GM19025 (cell line): ENCODE results near the gene SAE1.

Source experiments
- ATAC-seq: cut with Tn5 transposase; IDR thresholded peaks from one replicate; pipeline ENCODE4 v1.9.1; 2021; ENCODE audit warnings: mild to moderate bottlenecking, low read depth, moderate library complexity; ENCODE audit not compliant: unreplicated experiment

The SAE1 gene

DNA sequence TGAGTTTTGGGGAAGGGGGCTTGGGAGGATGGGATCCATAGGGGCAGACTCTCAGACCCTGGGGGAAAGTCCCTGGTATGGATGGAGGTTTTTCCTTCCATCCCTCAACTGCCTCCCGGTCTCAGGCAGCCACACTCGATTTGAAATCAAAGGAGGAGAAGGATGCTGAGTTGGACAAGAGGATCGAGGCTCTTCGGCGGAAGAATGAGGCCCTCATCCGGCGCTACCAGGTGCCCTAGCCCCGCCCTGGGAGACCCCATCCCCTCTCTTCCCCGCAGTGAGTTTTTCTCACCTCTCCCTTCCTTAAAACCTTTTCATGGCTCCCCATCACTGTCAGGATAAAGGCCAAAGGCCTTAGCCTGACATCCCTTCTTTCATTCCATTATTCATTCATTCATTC lies 127.8 kb downstream of the SAE1 start:
- no peak for ATAC-seq

DNA sequence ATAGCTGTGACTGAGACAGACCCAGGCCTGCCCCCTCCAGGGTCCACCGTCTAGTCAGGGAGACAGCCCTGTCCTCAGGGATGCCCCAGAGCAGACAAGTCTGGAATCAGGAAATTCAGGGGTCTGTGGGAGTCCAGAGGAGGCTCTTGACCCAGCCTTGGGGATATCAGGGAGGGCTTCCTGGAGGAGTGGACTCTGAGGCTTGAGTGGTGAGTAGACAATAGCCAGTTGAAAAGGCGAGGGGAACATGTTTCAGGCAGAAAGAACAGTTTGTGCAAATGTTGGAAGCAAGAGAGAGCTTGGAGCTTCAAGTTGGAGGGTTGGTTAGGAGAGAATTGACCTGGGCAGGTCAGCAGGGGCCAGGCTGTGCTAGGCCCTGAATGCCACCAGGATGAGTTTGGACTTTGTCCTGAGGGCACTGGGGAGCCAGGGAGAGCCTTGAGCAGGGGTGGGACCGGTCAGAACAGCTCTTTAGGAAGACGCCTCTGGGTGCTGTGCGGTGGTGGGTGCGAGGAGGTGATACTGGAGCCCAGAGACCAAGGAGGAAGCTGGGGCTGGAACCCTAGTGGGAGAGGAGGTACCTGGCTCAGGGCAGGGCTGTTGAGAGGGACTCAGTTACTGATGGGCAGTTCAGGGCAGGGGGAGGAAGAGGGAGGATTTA lies 128.4 kb downstream of the SAE1 start:
- no peak for ATAC-seq
